Hepatocyte (in vitro differentiated cells): ENCODE measurements around the gene CDKN2AIPNL.

Experiments
- EZH2 ChIP-seq: fragments of 200-600 bp; sonication (generic); IDR thresholded peaks from 2 replicates; pipeline ENCODE4 v1.6.1; 2016; ENCODE audit warnings: antibody characterized with exemption, mild to moderate bottlenecking, borderline replicate concordance
- TF ChIP-seq, protein P1 (sequence below): fragments of 200-600 bp; sonication (generic); IDR thresholded peaks from 2 replicates; pipeline ENCODE4 v1.5.1; 2016; ENCODE audit warnings: antibody characterized with exemption, mild to moderate bottlenecking; ENCODE audit not compliant: poor library complexity

DNA sequence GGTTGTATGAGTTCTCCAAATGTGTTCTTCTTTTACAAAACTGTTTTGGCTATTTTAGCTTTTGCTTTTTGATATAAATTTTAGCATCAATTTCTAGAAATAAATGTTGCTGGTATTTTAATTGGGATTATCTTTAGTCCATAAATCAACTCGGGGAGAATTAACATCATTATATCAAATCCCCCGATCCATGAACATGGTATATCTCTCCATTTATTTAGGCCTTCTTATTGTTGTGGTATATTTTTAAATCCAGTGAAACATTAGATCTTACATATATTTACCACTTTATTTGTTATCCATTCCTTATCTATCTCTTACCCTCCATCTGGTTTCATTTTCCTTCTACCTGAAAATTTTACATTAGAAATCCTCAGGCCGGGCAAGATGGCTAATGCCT lies 7.3 kb upstream of the CDKN2AIPNL start:
- TF ChIP-seq, protein P1, sequence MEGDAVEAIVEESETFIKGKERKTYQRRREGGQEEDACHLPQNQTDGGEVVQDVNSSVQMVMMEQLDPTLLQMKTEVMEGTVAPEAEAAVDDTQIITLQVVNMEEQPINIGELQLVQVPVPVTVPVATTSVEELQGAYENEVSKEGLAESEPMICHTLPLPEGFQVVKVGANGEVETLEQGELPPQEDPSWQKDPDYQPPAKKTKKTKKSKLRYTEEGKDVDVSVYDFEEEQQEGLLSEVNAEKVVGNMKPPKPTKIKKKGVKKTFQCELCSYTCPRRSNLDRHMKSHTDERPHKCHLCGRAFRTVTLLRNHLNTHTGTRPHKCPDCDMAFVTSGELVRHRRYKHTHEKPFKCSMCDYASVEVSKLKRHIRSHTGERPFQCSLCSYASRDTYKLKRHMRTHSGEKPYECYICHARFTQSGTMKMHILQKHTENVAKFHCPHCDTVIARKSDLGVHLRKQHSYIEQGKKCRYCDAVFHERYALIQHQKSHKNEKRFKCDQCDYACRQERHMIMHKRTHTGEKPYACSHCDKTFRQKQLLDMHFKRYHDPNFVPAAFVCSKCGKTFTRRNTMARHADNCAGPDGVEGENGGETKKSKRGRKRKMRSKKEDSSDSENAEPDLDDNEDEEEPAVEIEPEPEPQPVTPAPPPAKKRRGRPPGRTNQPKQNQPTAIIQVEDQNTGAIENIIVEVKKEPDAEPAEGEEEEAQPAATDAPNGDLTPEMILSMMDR: no peak
- no peak for TF ChIP-seq EZH2
